ENCODE data around the gene CCN5.

Gene CCN5

GRCh38 chr20:44684047-44684967 lies 30.9 kb upstream of the CCN5 start:
- ChIA-PET CTCF (interaction anchor here (0.5 to 7.6 kb wide), 52 partner anchors 8 to 526 kb away, joined by 3 to 208 read pairs (median 4); partner anchors contain the start of genes CCN5 and KCNK15), POLR2A (interaction anchor here (0.5 to 1.3 kb wide), 2 partner anchors 32 to 1217 kb away, joined by 3 to 10 read pairs; no protein-coding TSS in a partner anchor)
- Histone ChIP-seq H3K9me3 (ENCODE audit: control insufficient read depth, insufficient read depth, low read depth, low read length) (no peaks in the 10 kb centered on the region), H3K4me1 (ENCODE audit: control insufficient read depth, insufficient read depth, low read length) (no peaks in the 10 kb centered on the region), H3K27ac (ENCODE audit: extremely low read depth, low read depth, low read length) (no peak overlapping the region), H3K36me3 (ENCODE audit: control insufficient read depth in 2 of 2, insufficient read depth in 1 of 2, low read length in 2 of 2) (no peaks in the 10 kb centered on the region), H3K4me3 (ENCODE audit: low read depth, low read length) (no peak overlapping the region)
- TF ChIP-seq ZFP69B (tag by site-specific recombination; IDR thresholded peaks at IDR 0.05) (no peak), BCL11A (tag by site-specific recombination; IDR thresholded peaks at IDR 0.05; ENCODE audit: low read depth) (no peak), ZNF530 (tag by site-specific recombination; IDR thresholded peaks at IDR 0.05; ENCODE audit: low read depth) (no peak), ZNF621 (tag by site-specific recombination; IDR thresholded peaks at IDR 0.05) (no peak), ZNF16 (tag by site-specific recombination; IDR thresholded peaks at IDR 0.05; ENCODE audit: low read depth) (peak; percentile 95), TSHZ1 (tag by site-specific recombination; IDR thresholded peaks at IDR 0.05; ENCODE audit: borderline replicate concordance) (no peak), ZXDB (tag by site-specific recombination; IDR thresholded peaks at IDR 0.05) (no peak), GLIS1 (tag by site-specific recombination; IDR thresholded peaks at IDR 0.05) (peak; percentile 55), ZNF2 (tag by site-specific recombination; IDR thresholded peaks at IDR 0.05) (no peak), KLF9 (tag by site-specific recombination; IDR thresholded peaks at IDR 0.05; ENCODE audit: low read depth) (no peak), ZNF121 (tag by site-specific recombination; IDR thresholded peaks at IDR 0.05) (no peak), KLF8 (tag by site-specific recombination; IDR thresholded peaks at IDR 0.05) (no peak), REST (tag by site-specific recombination; IDR thresholded peaks at IDR 0.05) (no peak), PRDM10 (tag by site-specific recombination; IDR thresholded peaks at IDR 0.05) (no peak), ZNF837 (tag by site-specific recombination; IDR thresholded peaks at IDR 0.05) (no peak), WT1 (tag by site-specific recombination; IDR thresholded peaks at IDR 0.05) (no peak)
- TF ChIP-seq, protein P1, sequence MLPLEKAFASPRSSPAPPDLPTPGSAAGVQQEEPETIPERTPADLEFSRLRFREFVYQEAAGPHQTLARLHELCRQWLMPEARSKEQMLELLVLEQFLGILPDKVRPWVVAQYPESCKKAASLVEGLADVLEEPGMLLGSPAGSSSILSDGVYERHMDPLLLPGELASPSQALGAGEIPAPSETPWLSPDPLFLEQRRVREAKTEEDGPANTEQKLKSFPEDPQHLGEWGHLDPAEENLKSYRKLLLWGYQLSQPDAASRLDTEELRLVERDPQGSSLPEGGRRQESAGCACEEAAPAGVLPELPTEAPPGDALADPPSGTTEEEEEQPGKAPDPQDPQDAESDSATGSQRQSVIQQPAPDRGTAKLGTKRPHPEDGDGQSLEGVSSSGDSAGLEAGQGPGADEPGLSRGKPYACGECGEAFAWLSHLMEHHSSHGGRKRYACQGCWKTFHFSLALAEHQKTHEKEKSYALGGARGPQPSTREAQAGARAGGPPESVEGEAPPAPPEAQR (tag by site-specific recombination; IDR thresholded peaks at IDR 0.05): no peak
